Gastroesophageal sphincter (tissue), 3 donors: ENCODE data around the gene MTA1.

Source experiments
- POLR2A ChIP-seq, 2 donors: fragments of 450-650 bp; IDR thresholded peaks; one replicate each; pipeline ENCODE4 v1.6.1; 2017; ENCODE audit warnings: antibody characterized with exemption in 2 of 2, mild to moderate bottlenecking in 2 of 2, moderate library complexity in 1 of 2
- TF ChIP-seq, protein P1 (sequence below), 4 experiments: fragments of 200-600 bp in 2 of 4; fragments of 450-650 bp in 2 of 4; sonication (generic) in 1 of 4; IDR thresholded peaks; one replicate each; pipeline ENCODE4 v1.5.1; 2017 to 2019; ENCODE audit warnings: antibody characterized with exemption in 4 of 4, mild to moderate bottlenecking in 2 of 4, moderate library complexity in 2 of 4

- no peak for TF ChIP-seq POLR2A (IDR thresholded peaks at IDR 0.05)
- TF ChIP-seq, protein P1, sequence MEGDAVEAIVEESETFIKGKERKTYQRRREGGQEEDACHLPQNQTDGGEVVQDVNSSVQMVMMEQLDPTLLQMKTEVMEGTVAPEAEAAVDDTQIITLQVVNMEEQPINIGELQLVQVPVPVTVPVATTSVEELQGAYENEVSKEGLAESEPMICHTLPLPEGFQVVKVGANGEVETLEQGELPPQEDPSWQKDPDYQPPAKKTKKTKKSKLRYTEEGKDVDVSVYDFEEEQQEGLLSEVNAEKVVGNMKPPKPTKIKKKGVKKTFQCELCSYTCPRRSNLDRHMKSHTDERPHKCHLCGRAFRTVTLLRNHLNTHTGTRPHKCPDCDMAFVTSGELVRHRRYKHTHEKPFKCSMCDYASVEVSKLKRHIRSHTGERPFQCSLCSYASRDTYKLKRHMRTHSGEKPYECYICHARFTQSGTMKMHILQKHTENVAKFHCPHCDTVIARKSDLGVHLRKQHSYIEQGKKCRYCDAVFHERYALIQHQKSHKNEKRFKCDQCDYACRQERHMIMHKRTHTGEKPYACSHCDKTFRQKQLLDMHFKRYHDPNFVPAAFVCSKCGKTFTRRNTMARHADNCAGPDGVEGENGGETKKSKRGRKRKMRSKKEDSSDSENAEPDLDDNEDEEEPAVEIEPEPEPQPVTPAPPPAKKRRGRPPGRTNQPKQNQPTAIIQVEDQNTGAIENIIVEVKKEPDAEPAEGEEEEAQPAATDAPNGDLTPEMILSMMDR (IDR thresholded peaks at IDR 0.05): no peak
Measured at GRCh38 chr14:105386581-105387529, 32.8 kb upstream of the MTA1 start.
